ENCODE data around the gene NCKAP5. TPM values are rescaled to one million over a fixed set of nuclear protein-coding genes. Genes with fewer than 3 reads are reported as not detected.

NCKAP5 gene
- total RNA-seq (1 to 10 TPM; 4.0 to 9.3 TPM), polyA plus RNA-seq (ENCODE audit: insufficient read length in 6 of 6) (10 to 100 TPM; 13.0 to 22.1 (median 17.0) TPM)
- long read RNA-seq, donor 1, result 0 reads
- long read RNA-seq, donor 2, result 0 reads
- long read RNA-seq, donor 3, partial matches to known transcripts, result 0 of 1 reads
- long read RNA-seq, donor 3, other reads (novel, unspliced or antisense), result 0 of 1 reads
- long read RNA-seq, donor 4, partial matches to known transcripts, result 1 of 3 reads
- long read RNA-seq, donor 4, other reads (novel, unspliced or antisense), result 2 of 3 reads
- long read RNA-seq, donor 5, result 0 reads
- long read RNA-seq, donor 6, result 0 reads
- long read RNA-seq, donor 7, result 0 reads
- long read RNA-seq, donor 8, partial matches to known transcripts, result 0 of 1 reads
- long read RNA-seq, donor 8, other reads (novel, unspliced or antisense), result 0 of 1 reads
- long read RNA-seq, donor 9, result 0 reads
- long read RNA-seq, donor 10, partial matches to known transcripts, result 0 of 1 reads
- long read RNA-seq, donor 10, other reads (novel, unspliced or antisense), result 1 of 1 reads
- long read RNA-seq, donor 11, result 0 reads
- long read RNA-seq, donor 12, result 0 reads

- no peaks in the 10 kb centered on the region for H3K9me3 ChIP-seq
- H3K36me3 ChIP-seq, result no peaks in the 10 kb centered on the region
- intact Hi-C loops (cut with DNase I), result no loop called here
- H3K4me1 ChIP-seq, result peaks cover 0 to 10% of the 10 kb centered on the region in 2 donors
- DNase-seq (peak in 2 of 4 donors; percentile 71 to 82), ATAC-seq (peak; percentile 27)
- no peaks in the 10 kb centered on the region for H3K27me3 ChIP-seq
- H3K27ac ChIP-seq, result peak within 1 kb of the TSS in 1 of 2 donors; percentile 8
- peak within 1 kb of the TSS; percentile 8 to 9 for H3K4me3 ChIP-seq
- no peak for TF ChIP-seq CTCF (IDR thresholded peaks at IDR 0.05)
These were observed at the start of gene NCKAP5 for GRCh38 chr2:133568172-133568571. TSS of gene NCKAP5 (minus strand) at chr2:133568463. CDS start at chr2:133517526, 50,937 bp downstream.

DNA sequence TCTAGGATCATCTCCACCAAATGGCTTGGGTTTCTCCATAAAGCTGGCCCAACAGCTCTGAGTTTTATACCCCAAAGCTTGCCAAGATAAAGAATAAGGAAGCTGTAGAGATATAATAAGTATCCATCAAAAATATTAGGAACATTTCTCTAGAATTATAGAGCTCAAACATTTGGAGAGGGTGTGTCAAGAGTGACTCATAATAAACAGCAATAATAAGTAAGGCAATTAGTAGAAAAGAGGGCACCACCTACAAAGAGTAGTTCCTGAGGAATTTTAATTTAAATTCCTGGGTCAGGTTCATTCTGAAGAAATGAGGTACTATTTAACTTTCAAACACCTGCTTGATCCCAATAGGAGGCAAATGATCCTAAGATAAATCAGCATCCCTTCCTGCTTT is 41.4 kb upstream of the NCKAP5 start:
- no peaks in the 10 kb centered on the region for H3K9me3 ChIP-seq
- intact Hi-C loops (cut with DNase I), result no loop called here
- H3K36me3 ChIP-seq, result no peaks in the 10 kb centered on the region
- DNase-seq (no peak), ATAC-seq (no peak)
- H3K27ac ChIP-seq, result no peak overlapping the region
- no peak for TF ChIP-seq CTCF (IDR thresholded peaks at IDR 0.05)
- no peak overlapping the region for H3K4me3 ChIP-seq
- no peaks in the 10 kb centered on the region for H3K4me1 ChIP-seq
- H3K27me3 ChIP-seq, result no peaks in the 10 kb centered on the region

GRCh38 chr2:133608291-133608690 is 40.0 kb upstream of the NCKAP5 start:
- DNase-seq (no peak), ATAC-seq (no peak)
- H3K27ac ChIP-seq, result no peak overlapping the region
- TF ChIP-seq CTCF (IDR thresholded peaks at IDR 0.05), result no peak
- H3K9me3 ChIP-seq, result no peaks in the 10 kb centered on the region
- H3K4me3 ChIP-seq, result no peak overlapping the region
- H3K27me3 ChIP-seq, result no peaks in the 10 kb centered on the region
- no peaks in the 10 kb centered on the region for H3K36me3 ChIP-seq
- intact Hi-C loops (cut with DNase I), result no loop called here
- H3K4me1 ChIP-seq, result no peaks in the 10 kb centered on the region

GRCh38 chr2:133607679-133608078 is 39.4 kb upstream of the NCKAP5 start:
- no peaks in the 10 kb centered on the region for H3K9me3 ChIP-seq
- no peak overlapping the region for H3K4me3 ChIP-seq
- H3K4me1 ChIP-seq, result no peaks in the 10 kb centered on the region
- no peaks in the 10 kb centered on the region for H3K27me3 ChIP-seq
- no peaks in the 10 kb centered on the region for H3K36me3 ChIP-seq
- no peak for ATAC-seq
- intact Hi-C loops (cut with DNase I), result no loop called here
- no peak for DNase-seq
- no peak overlapping the region for H3K27ac ChIP-seq
- no peak for TF ChIP-seq CTCF (IDR thresholded peaks at IDR 0.05)

DNA sequence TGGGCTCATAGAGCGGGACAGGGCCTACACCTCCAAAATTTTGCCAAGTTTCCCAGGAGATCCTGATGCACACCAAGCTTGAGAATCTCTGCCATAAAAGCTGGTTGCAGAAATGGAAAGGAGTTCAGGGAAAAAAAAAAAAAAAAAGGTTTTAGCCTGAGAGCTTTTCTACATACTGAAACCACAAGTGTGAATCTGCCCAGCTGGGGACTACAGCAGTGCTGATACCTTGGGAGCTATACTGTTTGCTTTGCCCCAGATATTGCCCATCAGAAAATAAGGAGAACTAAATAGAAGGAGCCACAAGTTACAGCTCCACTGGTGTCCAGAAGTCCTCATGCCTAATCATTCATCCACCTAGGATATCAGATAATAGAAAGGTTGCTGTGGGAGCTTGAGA is 38.4 kb upstream of the NCKAP5 start:
- intact Hi-C loops (cut with DNase I), result no loop called here
- Histone ChIP-seq H3K27me3 (no peaks in the 10 kb centered on the region), H3K9me3 (no peaks in the 10 kb centered on the region), H3K27ac (no peak overlapping the region), H3K36me3 (no peaks in the 10 kb centered on the region), H3K4me1 (no peaks in the 10 kb centered on the region), H3K4me3 (no peak overlapping the region)
- no peak for DNase-seq
- no peak for TF ChIP-seq CTCF (IDR thresholded peaks at IDR 0.05)
- no peak for ATAC-seq
